ENCODE measurements around the gene TUBGCP2.

The TUBGCP2 gene

DNA sequence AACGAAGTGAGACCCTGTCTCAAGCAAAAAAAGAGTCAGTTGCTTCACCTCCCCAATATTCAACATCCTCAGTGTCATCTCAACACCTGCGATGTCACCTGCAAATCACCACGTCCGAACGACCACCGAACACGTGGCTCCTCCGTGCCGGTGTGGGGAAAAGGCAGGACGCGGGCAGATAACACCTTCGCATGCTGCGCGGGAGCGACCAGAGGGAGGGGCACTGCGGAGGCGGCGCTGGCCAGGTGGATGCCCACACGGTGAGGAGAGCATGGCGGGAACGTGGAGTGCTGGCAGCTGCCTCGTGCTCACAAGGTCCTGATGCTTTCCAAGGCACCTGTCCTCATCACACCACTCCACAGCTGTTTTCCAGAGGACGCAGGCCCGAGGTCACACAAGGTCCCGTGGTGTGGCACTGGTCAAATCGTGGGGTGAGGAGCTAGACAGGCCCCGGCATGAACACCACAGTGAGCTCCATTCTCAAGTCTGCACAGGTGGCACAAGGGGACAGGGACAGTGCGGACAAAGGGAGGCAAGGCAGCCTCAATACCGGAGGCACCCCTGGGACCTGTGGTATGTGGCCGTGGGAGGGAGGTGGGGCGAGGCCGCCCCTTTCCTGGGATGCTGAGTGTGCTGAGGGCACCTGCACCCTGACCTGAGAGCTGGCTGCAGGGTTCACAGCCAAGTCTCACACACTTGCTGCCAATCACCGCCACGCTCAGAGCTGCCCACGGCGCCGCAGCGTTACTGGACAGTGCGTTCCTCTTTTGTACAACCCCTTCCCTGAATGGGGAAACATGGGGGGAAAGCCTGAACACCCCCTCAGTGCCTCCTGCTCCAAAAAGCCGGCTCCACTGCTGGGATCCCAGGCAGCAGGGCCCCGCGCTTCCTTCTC, 13.0 kb downstream of the TUBGCP2 start:
- peaks cover 50% of the 10 kb centered on the region for H3K36me3 Mint-ChIP-seq (ENCODE audit: low read depth)
- TF ChIP-seq, protein P1, sequence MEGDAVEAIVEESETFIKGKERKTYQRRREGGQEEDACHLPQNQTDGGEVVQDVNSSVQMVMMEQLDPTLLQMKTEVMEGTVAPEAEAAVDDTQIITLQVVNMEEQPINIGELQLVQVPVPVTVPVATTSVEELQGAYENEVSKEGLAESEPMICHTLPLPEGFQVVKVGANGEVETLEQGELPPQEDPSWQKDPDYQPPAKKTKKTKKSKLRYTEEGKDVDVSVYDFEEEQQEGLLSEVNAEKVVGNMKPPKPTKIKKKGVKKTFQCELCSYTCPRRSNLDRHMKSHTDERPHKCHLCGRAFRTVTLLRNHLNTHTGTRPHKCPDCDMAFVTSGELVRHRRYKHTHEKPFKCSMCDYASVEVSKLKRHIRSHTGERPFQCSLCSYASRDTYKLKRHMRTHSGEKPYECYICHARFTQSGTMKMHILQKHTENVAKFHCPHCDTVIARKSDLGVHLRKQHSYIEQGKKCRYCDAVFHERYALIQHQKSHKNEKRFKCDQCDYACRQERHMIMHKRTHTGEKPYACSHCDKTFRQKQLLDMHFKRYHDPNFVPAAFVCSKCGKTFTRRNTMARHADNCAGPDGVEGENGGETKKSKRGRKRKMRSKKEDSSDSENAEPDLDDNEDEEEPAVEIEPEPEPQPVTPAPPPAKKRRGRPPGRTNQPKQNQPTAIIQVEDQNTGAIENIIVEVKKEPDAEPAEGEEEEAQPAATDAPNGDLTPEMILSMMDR (IDR thresholded peaks at IDR 0.05), result no peak
- H3K4me1 Mint-ChIP-seq, result no peaks in the 10 kb centered on the region
- H3K27me3 Mint-ChIP-seq (ENCODE audit: low read depth, poor library complexity), result no peaks in the 10 kb centered on the region
- H3K9me3 Mint-ChIP-seq, result no peaks in the 10 kb centered on the region
- DNase-seq, result no peak
- H3K27ac Mint-ChIP-seq, result no peak overlapping the region
- no peak overlapping the region for H3K4me3 Mint-ChIP-seq

DNA sequence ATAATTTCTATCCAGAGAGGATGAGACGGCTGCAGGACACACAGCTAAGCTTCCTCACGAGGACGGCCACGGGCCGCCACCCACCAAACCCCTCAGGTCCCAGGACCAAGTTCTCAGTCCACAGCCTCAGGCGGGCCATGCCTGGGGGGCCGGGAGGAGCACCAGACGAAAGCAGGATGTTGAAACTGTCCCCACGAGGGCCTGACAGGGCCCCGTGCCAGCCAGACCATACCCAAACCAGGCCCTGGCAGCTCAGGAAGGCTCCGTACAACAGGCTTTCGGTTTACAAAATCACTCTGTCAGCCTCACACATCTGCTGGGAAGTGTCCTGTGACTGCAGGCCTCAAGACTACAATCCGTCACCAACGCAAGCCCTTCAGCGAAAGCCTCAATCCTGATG, 14.5 kb downstream of the TUBGCP2 start:
- Mint-ChIP-seq H3K27ac (peak overlapping the region; percentile 77), H3K36me3 (ENCODE audit: low read depth) (peaks cover 49% of the 10 kb centered on the region), H3K4me3 (no peak overlapping the region), H3K4me1 (no peaks in the 10 kb centered on the region), H3K27me3 (ENCODE audit: low read depth, poor library complexity) (no peaks in the 10 kb centered on the region), H3K9me3 (no peaks in the 10 kb centered on the region)
- DNase-seq, result no peak
- TF ChIP-seq, protein P1 (IDR thresholded peaks at IDR 0.05), result no peak

DNA sequence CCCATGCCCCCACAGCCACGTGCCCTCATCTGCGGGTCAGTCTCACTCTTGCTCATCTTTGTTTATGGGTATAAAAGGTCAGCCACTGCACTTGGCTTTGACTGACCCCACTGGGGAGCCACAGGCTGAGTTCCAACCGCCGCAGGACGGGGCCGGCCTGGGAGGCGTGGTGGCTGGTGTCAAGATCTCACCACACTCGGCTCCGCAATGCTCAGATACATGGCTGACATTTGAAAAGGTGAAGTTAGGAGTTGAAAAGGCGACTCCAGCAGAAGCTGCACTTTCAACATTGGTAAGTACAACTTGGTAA, 14.9 kb downstream of the TUBGCP2 start:
- H3K9me3 Mint-ChIP-seq, result no peaks in the 10 kb centered on the region
- H3K36me3 Mint-ChIP-seq (ENCODE audit: low read depth), result peaks cover 50% of the 10 kb centered on the region
- TF ChIP-seq, protein P1 (IDR thresholded peaks at IDR 0.05), result no peak
- no peaks in the 10 kb centered on the region for H3K27me3 Mint-ChIP-seq (ENCODE audit: low read depth, poor library complexity)
- no peak overlapping the region for H3K27ac Mint-ChIP-seq
- DNase-seq, result no peak
- H3K4me1 Mint-ChIP-seq, result no peaks in the 10 kb centered on the region
- no peak overlapping the region for H3K4me3 Mint-ChIP-seq

DNA sequence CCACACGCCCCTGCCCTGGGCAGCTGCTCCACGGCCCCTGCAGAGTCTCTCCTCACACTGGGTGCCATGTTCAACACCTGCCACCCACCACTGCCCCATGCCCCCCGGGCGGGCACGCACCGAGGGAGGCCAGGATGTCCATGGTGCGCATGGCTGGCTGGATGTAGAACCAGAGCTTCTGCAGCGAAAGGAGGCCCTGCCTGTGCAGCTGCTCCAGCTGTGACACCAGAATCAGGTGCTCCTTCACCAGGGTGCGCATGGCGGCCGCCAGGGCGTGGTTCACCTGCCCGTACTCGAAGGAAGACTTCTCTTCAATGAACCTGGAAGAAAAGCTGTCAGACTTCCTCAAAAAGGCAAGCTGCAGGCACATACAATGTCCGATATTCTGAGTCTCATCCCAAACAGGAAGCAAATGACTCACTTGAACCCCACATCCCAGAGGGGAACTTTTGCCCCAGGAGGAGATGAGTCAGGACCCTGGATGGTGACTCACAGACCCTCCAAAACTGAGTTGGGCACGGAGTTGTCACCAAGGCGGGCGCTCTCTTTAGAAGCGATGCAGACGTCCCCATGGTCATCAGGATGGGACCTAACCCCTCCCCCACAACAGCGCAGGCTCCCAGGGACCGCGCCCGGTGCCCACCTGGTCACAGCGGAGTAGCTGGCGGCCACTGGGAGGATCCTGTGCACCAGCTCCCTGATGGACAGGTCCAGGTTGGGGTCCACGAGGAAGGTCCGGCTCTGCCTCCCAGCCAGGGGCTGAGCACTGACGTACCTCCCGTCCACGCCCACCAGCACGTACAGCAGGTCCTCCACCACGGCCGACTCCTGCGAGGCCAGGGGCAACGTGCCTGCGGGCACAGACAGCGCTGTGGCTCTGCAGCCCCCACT, 15.5 kb downstream of the TUBGCP2 start:
- TF ChIP-seq, protein P1 (IDR thresholded peaks at IDR 0.05), result no peak
- Mint-ChIP-seq H3K4me3 (no peak overlapping the region), H3K27me3 (ENCODE audit: low read depth, poor library complexity) (no peaks in the 10 kb centered on the region), H3K36me3 (ENCODE audit: low read depth) (peaks cover 48% of the 10 kb centered on the region), H3K9me3 (no peaks in the 10 kb centered on the region), H3K27ac (no peak overlapping the region), H3K4me1 (no peaks in the 10 kb centered on the region)
- no peak for DNase-seq

DNA sequence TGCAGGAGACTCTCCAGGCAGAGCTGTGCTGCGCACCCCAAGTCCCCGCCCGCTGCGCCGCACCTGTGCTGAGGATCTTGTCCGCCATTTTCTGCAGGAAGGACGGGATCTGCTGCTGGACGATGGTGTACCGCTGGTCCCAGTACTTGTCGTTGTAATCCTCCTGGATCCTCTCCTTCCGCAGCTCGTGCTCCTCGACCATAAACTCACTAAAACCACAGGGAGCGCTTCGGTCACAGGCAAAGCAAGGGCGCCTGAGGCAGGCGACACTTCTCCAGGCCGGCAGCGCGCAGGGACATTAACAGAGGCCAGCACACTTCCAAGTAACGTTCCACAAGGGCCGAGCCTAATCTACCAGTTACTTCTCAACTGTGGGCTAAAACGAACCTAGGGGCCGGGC, 18.9 kb downstream of the TUBGCP2 start:
- H3K36me3 Mint-ChIP-seq (ENCODE audit: low read depth), result peaks cover 58% of the 10 kb centered on the region

More for the DNA sequence above, 18.9 kb downstream of the TUBGCP2 start:
- Mint-ChIP-seq H3K9me3 (no peaks in the 10 kb centered on the region), H3K27ac (peak overlapping the region; percentile 25), H3K4me1 (no peaks in the 10 kb centered on the region), H3K4me3 (no peak overlapping the region), H3K27me3 (ENCODE audit: low read depth, poor library complexity) (no peaks in the 10 kb centered on the region)
- DNase-seq, result no peak
- TF ChIP-seq, protein P1 (IDR thresholded peaks at IDR 0.05), result no peak
